ENCODE measurements around the gene CDCA5. TPM values are rescaled to one million over a fixed set of nuclear protein-coding genes. Genes with fewer than 3 reads are reported as not detected.

The CDCA5 gene
- total RNA-seq = 2.3 TPM

GRCh38 chr11:65083834-65084597 is at the start of gene CDCA5, which contains the start of gene ZFPL1:
TSS of gene CDCA5 (minus strand) at chr11:65084040. CDS start at chr11:65083978, 62 bp downstream.
TSS of gene ZFPL1 (plus strand) at chr11:65084222. CDS start at chr11:65084699, 477 bp downstream.

GRCh38 chr11:65121865-65122696 is 38.2 kb upstream of the CDCA5 start, which contains the start of the genes FAU and MRPL49:
TSS of gene FAU (minus strand) at chr11:65122134. CDS start at chr11:65121813, 321 bp downstream.
TSS of gene MRPL49 (plus strand) at chr11:65122321. CDS start at chr11:65122347, 26 bp downstream.

GRCh38 chr11:65117206-65118096 is 33.6 kb upstream of the CDCA5 start, which contains the start of gene ZNHIT2:
TSS of gene ZNHIT2 (minus strand) at chr11:65117701. CDS start at chr11:65117653, 48 bp downstream.

GRCh38 chr11:65111744-65112545 is 28.1 kb upstream of the CDCA5 start, which contains the start of gene TM7SF2:
TSS of gene TM7SF2 (plus strand) at chr11:65111872. CDS start at chr11:65112016, 144 bp downstream.

GRCh38 chr11:65095974-65096806 is 12.3 kb upstream of the CDCA5 start, which contains the start of gene VPS51:
TSS of gene VPS51 (plus strand) at chr11:65096214. CDS start at chr11:65096251, 37 bp downstream.

GRCh38 chr11:65058419-65059054 is 25.3 kb downstream of the CDCA5 start, which contains the start of gene NAALADL1:
TSS of gene NAALADL1 (minus strand) at chr11:65058553. CDS start at chr11:65058521, 32 bp downstream.

GRCh38 chr11:65040847-65041622 is 42.8 kb downstream of the CDCA5 start, which contains the start of gene SAC3D1:
TSS of gene SAC3D1 (plus strand) at chr11:65041210. CDS start at chr11:65041293, 83 bp downstream.

Small RNA genes lying within 50 kb of the gene (small RNA-seq; reads per million reads assigned to genes)
- gene SNX15 = not detected

Other genes starting within 250 kb of the CDCA5 start
- 2.1 TPM for gene CDC42BPG, start 239.4 kb downstream of the CDCA5 start, total RNA-seq
- gene EHD1, start 205.4 kb downstream of the CDCA5 start, total RNA-seq = 39.0 TPM
- gene ATG2A, start 166.8 kb downstream of the CDCA5 start, total RNA-seq = 9.9 TPM
- 39.7 TPM for gene PPP2R5B, start 159.4 kb downstream of the CDCA5 start, total RNA-seq
- gene GPHA2, start 148.1 kb downstream of the CDCA5 start, total RNA-seq = not detected
- not detected for gene MAJIN, start 111.9 kb downstream of the CDCA5 start, total RNA-seq
- not detected for gene BATF2, start 87.1 kb downstream of the CDCA5 start, total RNA-seq
- 73.4 TPM for gene ARL2, start 69.9 kb downstream of the CDCA5 start, total RNA-seq
- gene SNX15, start 56.6 kb downstream of the CDCA5 start, total RNA-seq = 16.4 TPM
- gene SAC3D1, start 42.8 kb downstream of the CDCA5 start, total RNA-seq = 6.9 TPM
- gene NAALADL1, start 25.5 kb downstream of the CDCA5 start, total RNA-seq = 4.2 TPM
- 15.7 TPM for gene ZFPL1, start 182 bp upstream of the CDCA5 start, total RNA-seq
- 125 TPM for gene VPS51, start 12.2 kb upstream of the CDCA5 start, total RNA-seq
- gene TM7SF2, start 27.8 kb upstream of the CDCA5 start, total RNA-seq = 81.4 TPM
- gene ZNHIT2, start 33.7 kb upstream of the CDCA5 start, total RNA-seq = 6.9 TPM
- gene FAU, start 38.1 kb upstream of the CDCA5 start, total RNA-seq = 229 TPM
- gene MRPL49, start 38.3 kb upstream of the CDCA5 start, total RNA-seq = 39.7 TPM
- gene SYVN1, start 50.5 kb upstream of the CDCA5 start, total RNA-seq = 11.1 TPM
- not detected for gene SPDYC, start 86.2 kb upstream of the CDCA5 start, total RNA-seq
- gene CAPN1, start 97.9 kb upstream of the CDCA5 start, total RNA-seq = 64.6 TPM
- gene POLA2, start 177.9 kb upstream of the CDCA5 start, total RNA-seq = 1.8 TPM
- gene CDC42EP2, start 230.8 kb upstream of the CDCA5 start, total RNA-seq = 8.1 TPM
- 31.4 TPM for gene DPF2, start 249.8 kb upstream of the CDCA5 start, total RNA-seq

Data from diencephalon (tissue), 1 donor.